ENCODE results near the gene ZNF763. TPM values are rescaled to one million over a fixed set of nuclear protein-coding genes. Genes with fewer than 3 reads are reported as not detected.

The ZNF763 gene
- total RNA-seq, 4 donors from 2014 or later = 7.1 to 15.1 (median 9.5) TPM

GRCh38 chr19:12015015-12015752 lies 50.3 kb downstream of the ZNF763 start:
- 95% methylated on average over 7 to 9 of the region's 9 CpGs for WGBS, 2 donors (ENCODE audit: low coverage in 1 of 2)
- in situ Hi-C loops (cut with MboI; ENCODE audit: low pct_ligation_motif_present in 1 of 4, low pct_unique_long_range_greater_than_20kb in 1 of 4, low sequenced_read_pairs in 3 of 4) = no loop called here
- H3K36me3 ChIP-seq = peaks cover 4 to 58% (median 21%) of the 10 kb centered on the region in 4 donors

GRCh38 chr19:12015753-12016116 lies 50.9 kb downstream of the ZNF763 start:
- in situ Hi-C loops (cut with MboI; ENCODE audit: low pct_ligation_motif_present in 1 of 4, low pct_unique_long_range_greater_than_20kb in 1 of 4, low sequenced_read_pairs in 3 of 4) = no loop called here

More at GRCh38 chr19:12015015-12015752, 50.3 kb downstream of the ZNF763 start:
- Histone ChIP-seq H3K9me3 (peaks cover 71 to 86% of the 10 kb centered on the region in 2 donors), H3K27ac (no peak overlapping the region), H3K4me3 (no peak overlapping the region), H3K27me3 (no peaks in the 10 kb centered on the region), H3K4me1 (no peaks in the 10 kb centered on the region)
- DNase-seq = no peak
- intact Hi-C loops (cut with DNase I; ENCODE audit: low total_unique reads) = no loop called here
- no peak for TF ChIP-seq CTCF (IDR thresholded peaks at IDR 0.05)
- TF ChIP-seq POLR2AphosphoS5 (IDR thresholded peaks at IDR 0.05) = no peak
- no peak for TF ChIP-seq EP300 (IDR thresholded peaks at IDR 0.05; ENCODE audit: low read depth)
- no peak for TF ChIP-seq POLR2A (IDR thresholded peaks at IDR 0.05)

More at GRCh38 chr19:12015753-12016116, 50.9 kb downstream of the ZNF763 start:
- peaks cover 74 to 85% of the 10 kb centered on the region in 2 donors for H3K9me3 ChIP-seq
- no peak overlapping the region for H3K27ac ChIP-seq
- no peak overlapping the region for H3K4me3 ChIP-seq
- DNase-seq = no peak
- no peaks in the 10 kb centered on the region for H3K27me3 ChIP-seq
- peaks cover 4 to 58% (median 21%) of the 10 kb centered on the region in 4 donors for H3K36me3 ChIP-seq
- intact Hi-C loops (cut with DNase I; ENCODE audit: low total_unique reads) = no loop called here
- WGBS, 2 donors (ENCODE audit: low coverage in 1 of 2) = 83 to 86% methylated on average over 2 of the region's 2 CpGs
- TF ChIP-seq EP300 (IDR thresholded peaks at IDR 0.05; ENCODE audit: low read depth) = no peak
- TF ChIP-seq CTCF (IDR thresholded peaks at IDR 0.05) = no peak
- TF ChIP-seq POLR2AphosphoS5 (IDR thresholded peaks at IDR 0.05) = no peak
- no peak for TF ChIP-seq POLR2A (IDR thresholded peaks at IDR 0.05)
- no peaks in the 10 kb centered on the region for H3K4me1 ChIP-seq

Small RNA genes within 50 kb of the gene (small RNA-seq; reads per million reads assigned to genes)
- 0 reads per million in 4 donors for gene RNA5SP464
- 0 reads per million in 4 donors for gene RNA5SP465

Other genes starting within 250 kb of the ZNF763 start
- 10 to 100 TPM; 16.4 to 69.1 (median 20.1) TPM for gene ZNF823, start 226.1 kb upstream of the ZNF763 start, total RNA-seq
- 10 to 100 TPM in 3 of 4 donors, 1 to 10 TPM in 1; 8.3 to 20.9 (median 14.8) TPM for gene ZNF441, start 198.0 kb upstream of the ZNF763 start, total RNA-seq
- gene ZNF491, start 166.5 kb upstream of the ZNF763 start, total RNA-seq = 1 to 10 TPM in 2 of 4 donors, under 1 TPM in 1, not detected in 1; 0.75 to 3.1 (median 2.4) TPM
- gene ZNF440, start 150.8 kb upstream of the ZNF763 start, total RNA-seq = 10 to 100 TPM; 44.1 to 51.3 (median 48.2) TPM
- gene ZNF439, start 116.3 kb upstream of the ZNF763 start, total RNA-seq = 10 to 100 TPM; 14.6 to 20.3 (median 16.0) TPM
- 10 to 100 TPM; 27.4 to 42.6 (median 29.9) TPM for gene ZNF69, start 77.3 kb upstream of the ZNF763 start, total RNA-seq
- gene ZNF700, start 39.9 kb upstream of the ZNF763 start, total RNA-seq = 10 to 100 TPM; 25.8 to 38.3 (median 29.1) TPM
- 10 to 100 TPM in 1 of 4 donors, 1 to 10 TPM in 3; 3.2 to 13.5 (median 4.7) TPM for gene ZNF433, start 70.6 kb downstream of the ZNF763 start, total RNA-seq
- under 1 TPM in 1 of 4 donors, not detected in 3; 0.32 TPM for gene ZNF878, start 87.9 kb downstream of the ZNF763 start, total RNA-seq
- 10 to 100 TPM in 3 of 4 donors, 1 to 10 TPM in 1; 8.6 to 15.3 (median 12.5) TPM for gene ZNF844, start 99.7 kb downstream of the ZNF763 start, total RNA-seq
- 1 to 10 TPM in 3 of 4 donors, under 1 TPM in 1; 0.37 to 4.8 (median 2.9) TPM for gene ZNF20, start 175.3 kb downstream of the ZNF763 start, total RNA-seq
- gene ZNF625, start 191.7 kb downstream of the ZNF763 start, total RNA-seq = 1 to 10 TPM in 2 of 4 donors, under 1 TPM in 1, not detected in 1; 0.60 to 2.3 (median 2.2) TPM
- gene ZNF136, start 198.1 kb downstream of the ZNF763 start, total RNA-seq = 10 to 100 TPM in 2 of 4 donors, 1 to 10 TPM in 2; 6.3 to 18.7 (median 9.1) TPM

Measured in transverse colon (tissue), 4 donors.